Muscle layer of colon (tissue), 2 donors: ENCODE data around the gene PIK3R1.
A peak's percentile ranks its signal among the peaks of the same experiment; 100 is the strongest.

ENCODE experiments used
- H3K27ac ChIP-seq: one replicate; pipeline ENCODE4 v1.7.0; 2013; ENCODE audit warnings: low read depth, mild to moderate bottlenecking, low read length, moderate library complexity
- H3K27me3 ChIP-seq, 2 donors: one replicate each; pipeline ENCODE4 v1.7.0; 2013; ENCODE audit warnings: low read length in 2 of 2, mild to moderate bottlenecking in 2 of 2; ENCODE audit not compliant: insufficient read depth in 2 of 2, control insufficient read depth in 1 of 2
- H3K36me3 ChIP-seq: one replicate; pipeline ENCODE4 v1.7.0; 2013; ENCODE audit warnings: mild to moderate bottlenecking, low read length; ENCODE audit not compliant: insufficient read depth
- H3K4me1 ChIP-seq: one replicate; pipeline ENCODE4 v1.7.0; 2013; ENCODE audit warnings: mild to moderate bottlenecking, low read length; ENCODE audit not compliant: insufficient read depth
- H3K4me3 ChIP-seq, 2 donors: one replicate each; pipeline ENCODE4 v1.7.0; 2013; ENCODE audit warnings: low read length in 2 of 2, low read depth in 1 of 2, mild to moderate bottlenecking in 1 of 2, moderate library complexity in 1 of 2
- H3K9ac ChIP-seq: one replicate; pipeline ENCODE4 v1.7.0; 2013; ENCODE audit warnings: low read length
- H3K9me3 ChIP-seq: one replicate; pipeline ENCODE4 v1.7.0; 2013; ENCODE audit warnings: mild to moderate bottlenecking, low read length
- donor health status: abdominal sarcoma.
- donor health status: Adenocarcinoma of cecum.

The PIK3R1 gene

GRCh38 chr5:68243681-68244080, 28.1 kb downstream of the PIK3R1 start:
- Histone ChIP-seq H3K4me3 (no peak overlapping the region), H3K27ac (peak overlapping the region; percentile 66), H3K27me3 (no peaks in the 10 kb centered on the region), H3K4me1 (peaks cover 60% of the 10 kb centered on the region), H3K36me3 (no peaks in the 10 kb centered on the region), H3K9me3 (no peaks in the 10 kb centered on the region), H3K9ac (no peak overlapping the region)

DNA sequence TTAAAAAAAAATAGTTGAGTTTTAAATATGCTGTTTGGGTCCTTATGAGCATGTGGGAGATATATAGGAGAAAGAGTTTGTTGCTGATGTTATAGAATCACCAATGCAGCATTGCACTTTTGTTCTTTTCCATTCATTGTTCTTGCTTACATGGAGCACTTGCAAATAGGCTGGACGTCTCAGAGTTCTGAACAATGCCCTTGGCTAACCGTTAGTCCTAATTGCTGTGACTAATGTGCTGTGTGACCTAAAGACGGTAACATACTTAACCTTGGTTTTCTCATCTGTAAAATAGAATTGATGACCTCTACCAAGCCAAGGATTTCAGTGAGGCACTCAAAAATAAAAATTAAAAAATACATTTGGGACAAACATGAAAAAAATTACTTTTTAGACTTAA, 29.8 kb downstream of the PIK3R1 start:
- peaks cover 65% of the 10 kb centered on the region for H3K4me1 ChIP-seq
- no peak overlapping the region for H3K4me3 ChIP-seq
- H3K9me3 ChIP-seq: no peaks in the 10 kb centered on the region
- H3K36me3 ChIP-seq: no peaks in the 10 kb centered on the region
- no peak overlapping the region for H3K27ac ChIP-seq
- no peaks in the 10 kb centered on the region for H3K27me3 ChIP-seq
- no peak overlapping the region for H3K9ac ChIP-seq

DNA sequence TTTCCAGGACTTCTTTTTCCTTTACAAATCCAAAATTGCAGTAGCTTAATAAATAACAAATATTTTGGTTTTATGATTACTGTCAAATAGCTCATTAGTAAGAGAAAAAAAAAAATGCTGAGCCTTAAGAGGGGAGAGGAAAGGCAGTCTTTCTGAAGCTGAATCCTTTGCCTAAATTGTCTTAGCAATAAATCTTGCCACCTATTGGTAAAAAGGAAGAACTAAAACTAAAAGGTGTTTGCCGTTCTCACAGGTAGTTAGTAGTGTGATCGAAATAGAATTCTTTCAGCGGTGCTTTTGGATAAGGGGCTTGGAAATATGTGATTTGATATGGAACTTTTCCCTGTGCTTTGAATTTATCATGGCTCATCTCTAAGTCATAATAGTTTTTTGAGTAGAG, 31.2 kb downstream of the PIK3R1 start:
- H3K4me3 ChIP-seq: no peak overlapping the region
- H3K4me1 ChIP-seq: peaks cover 68% of the 10 kb centered on the region
- H3K9ac ChIP-seq: no peak overlapping the region
- H3K9me3 ChIP-seq: no peaks in the 10 kb centered on the region
- no peak overlapping the region for H3K27ac ChIP-seq
- H3K36me3 ChIP-seq: no peaks in the 10 kb centered on the region
- H3K27me3 ChIP-seq: no peaks in the 10 kb centered on the region

DNA sequence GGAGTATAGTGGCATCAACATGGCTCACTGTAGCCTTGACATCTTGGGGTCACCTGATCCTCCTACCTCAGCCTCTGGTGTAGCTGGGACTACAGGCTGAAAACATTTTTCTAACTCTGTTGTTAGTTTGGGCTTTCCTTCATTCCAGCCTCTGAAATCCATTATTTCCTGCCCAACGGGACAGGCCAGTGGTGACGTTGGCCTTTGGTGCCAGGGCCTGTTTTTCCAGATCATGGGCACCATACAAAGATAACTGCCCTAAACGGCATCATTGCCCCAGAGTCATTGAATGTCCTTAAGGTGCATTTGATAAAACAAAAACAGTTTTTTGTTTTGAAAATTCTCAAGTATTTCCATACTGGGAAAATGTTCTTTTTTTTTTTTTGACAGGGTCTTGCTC, 32.1 kb downstream of the PIK3R1 start:
- Histone ChIP-seq H3K27ac (no peak overlapping the region), H3K36me3 (no peaks in the 10 kb centered on the region), H3K4me1 (peaks cover 73% of the 10 kb centered on the region), H3K9ac (no peak overlapping the region), H3K27me3 (no peaks in the 10 kb centered on the region), H3K4me3 (no peak overlapping the region), H3K9me3 (no peaks in the 10 kb centered on the region)

GRCh38 chr5:68248896-68249295, 33.3 kb downstream of the PIK3R1 start:
- H3K9ac ChIP-seq: no peak overlapping the region
- peaks cover 81% of the 10 kb centered on the region for H3K4me1 ChIP-seq
- H3K4me3 ChIP-seq: no peak overlapping the region
- peak overlapping the region; percentile 40 for H3K27ac ChIP-seq
- no peaks in the 10 kb centered on the region for H3K9me3 ChIP-seq
- no peaks in the 10 kb centered on the region for H3K27me3 ChIP-seq
- H3K36me3 ChIP-seq: no peaks in the 10 kb centered on the region

DNA sequence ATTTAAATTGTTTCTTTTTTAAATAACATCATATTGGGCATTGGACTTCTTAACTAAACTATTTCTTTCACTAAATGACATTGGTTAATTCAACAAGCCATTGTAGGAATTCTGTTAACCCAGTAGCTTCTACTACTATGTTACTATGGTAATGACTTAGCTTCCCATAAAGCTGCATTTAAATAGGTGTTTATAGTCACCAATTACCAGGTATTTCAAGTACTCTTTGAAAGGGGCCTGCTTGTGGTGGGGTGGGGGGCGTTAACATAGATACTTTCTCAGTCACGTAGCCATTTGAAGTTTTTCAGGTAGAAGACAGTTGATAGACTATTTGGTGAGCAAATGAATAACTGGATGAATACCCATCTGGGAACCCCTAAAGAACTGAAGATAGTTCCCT, 34.0 kb downstream of the PIK3R1 start:
- no peaks in the 10 kb centered on the region for H3K27me3 ChIP-seq
- H3K4me3 ChIP-seq: no peak overlapping the region
- no peaks in the 10 kb centered on the region for H3K9me3 ChIP-seq
- no peaks in the 10 kb centered on the region for H3K36me3 ChIP-seq
- peaks cover 87% of the 10 kb centered on the region for H3K4me1 ChIP-seq
- H3K27ac ChIP-seq: peak overlapping the region; percentile 40
- no peak overlapping the region for H3K9ac ChIP-seq

GRCh38 chr5:68250661-68251298, 35.2 kb downstream of the PIK3R1 start:
- no peak overlapping the region for H3K9ac ChIP-seq
- H3K27ac ChIP-seq: peak overlapping the region; percentile 81
- H3K4me1 ChIP-seq: peaks cover 87% of the 10 kb centered on the region
- no peak overlapping the region for H3K4me3 ChIP-seq
- H3K36me3 ChIP-seq: no peaks in the 10 kb centered on the region
- H3K27me3 ChIP-seq: no peaks in the 10 kb centered on the region
- no peaks in the 10 kb centered on the region for H3K9me3 ChIP-seq

GRCh38 chr5:68251386-68251785, 35.8 kb downstream of the PIK3R1 start:
- Histone ChIP-seq H3K4me3 (peak overlapping the region in 1 of 2 donors; percentile 43), H3K36me3 (no peaks in the 10 kb centered on the region), H3K9ac (no peak overlapping the region), H3K27me3 (no peaks in the 10 kb centered on the region), H3K27ac (peak overlapping the region; percentile 81), H3K9me3 (no peaks in the 10 kb centered on the region), H3K4me1 (peaks cover 85% of the 10 kb centered on the region)

GRCh38 chr5:68251804-68252522, 36.4 kb downstream of the PIK3R1 start:
- H3K4me3 ChIP-seq: peak overlapping the region in 1 of 2 donors; percentile 43
- no peaks in the 10 kb centered on the region for H3K27me3 ChIP-seq
- H3K4me1 ChIP-seq: peaks cover 91% of the 10 kb centered on the region
- H3K36me3 ChIP-seq: no peaks in the 10 kb centered on the region
- peak overlapping the region; percentile 18 for H3K9ac ChIP-seq
- H3K27ac ChIP-seq: peak overlapping the region; percentile 81
- H3K9me3 ChIP-seq: no peaks in the 10 kb centered on the region

- peak overlapping the region in 1 of 2 donors; percentile 2 for H3K4me3 ChIP-seq
- peak overlapping the region; percentile 81 for H3K27ac ChIP-seq
- peak overlapping the region; percentile 18 for H3K9ac ChIP-seq
- H3K27me3 ChIP-seq: no peaks in the 10 kb centered on the region
- peaks cover 96% of the 10 kb centered on the region for H3K4me1 ChIP-seq
- no peaks in the 10 kb centered on the region for H3K36me3 ChIP-seq
- no peaks in the 10 kb centered on the region for H3K9me3 ChIP-seq
These were observed 37.4 kb downstream of the PIK3R1 start for GRCh38 chr5:68252673-68253623.
